ACHN (cell line): Measurements from ENCODE around the gene PGF.
A peak's percentile ranks its signal among the peaks of the same experiment; 100 is the strongest.
"Not testable (repeated sequence)": the region's sequence is repeated elsewhere in the genome, so short reads cannot be mapped to it uniquely, and the experiment has no call there.

ENCODE experiments used
- DNase-seq: peaks from one replicate; pipeline ENCODE4 v3.0.0-alpha.2; 2015
- in situ Hi-C: cut with HindIII; loops from 2 replicates; pipeline ENCODE4 v1.10.0; 2017; ENCODE audit warnings: low sequenced_read_pairs, low pct_ligation_motif_present, low pct_unique_long_range_greater_than_20kb

PGF gene

DNA sequence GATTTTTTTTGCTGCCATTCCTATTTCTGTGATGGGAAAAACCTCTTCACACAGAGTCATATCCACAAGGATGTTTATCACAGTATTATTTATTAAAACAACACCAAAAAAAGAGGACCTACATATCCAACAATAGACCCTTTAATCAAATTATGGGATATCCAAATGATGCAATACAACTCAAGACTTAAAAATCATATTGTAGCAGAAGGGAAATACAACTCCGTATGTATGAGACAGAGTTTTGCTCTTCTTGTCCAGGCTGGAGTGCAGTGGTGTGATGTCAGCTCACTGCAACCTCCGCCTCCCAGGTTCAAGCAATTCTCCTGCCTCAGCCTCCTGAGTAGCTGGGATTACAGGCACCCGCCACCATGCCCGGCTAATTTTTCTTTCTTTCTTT is 22.5 kb downstream of the PGF start:
- in situ Hi-C loops, DNase-seq: not testable (repeated sequence)

DNA sequence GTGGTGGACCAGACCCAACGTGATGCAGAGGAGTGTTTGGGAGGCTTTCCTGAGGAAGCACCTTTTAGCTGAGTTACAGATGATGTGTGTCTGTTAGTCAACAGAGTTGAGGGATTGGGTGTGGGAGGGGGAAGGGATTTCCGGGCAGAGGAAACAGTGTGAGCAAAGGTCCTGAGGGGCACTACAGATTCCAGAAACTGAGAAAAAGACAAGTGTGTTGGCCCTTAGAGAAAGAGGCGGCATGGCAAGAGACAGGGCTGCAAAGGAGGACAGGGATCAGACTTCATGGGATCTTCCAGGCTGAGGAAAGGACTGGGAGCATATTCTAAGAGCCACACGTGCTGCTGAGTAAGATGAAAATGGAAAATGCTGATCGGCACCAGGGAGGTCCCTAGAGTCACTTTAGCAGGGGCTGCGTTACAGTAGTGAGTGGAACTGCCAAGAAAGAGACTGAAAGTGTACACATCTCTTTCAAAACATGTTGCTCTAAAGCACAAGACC is 22.9 kb downstream of the PGF start:
- no peak for DNase-seq
- in situ Hi-C loops = no loop called here

DNA sequence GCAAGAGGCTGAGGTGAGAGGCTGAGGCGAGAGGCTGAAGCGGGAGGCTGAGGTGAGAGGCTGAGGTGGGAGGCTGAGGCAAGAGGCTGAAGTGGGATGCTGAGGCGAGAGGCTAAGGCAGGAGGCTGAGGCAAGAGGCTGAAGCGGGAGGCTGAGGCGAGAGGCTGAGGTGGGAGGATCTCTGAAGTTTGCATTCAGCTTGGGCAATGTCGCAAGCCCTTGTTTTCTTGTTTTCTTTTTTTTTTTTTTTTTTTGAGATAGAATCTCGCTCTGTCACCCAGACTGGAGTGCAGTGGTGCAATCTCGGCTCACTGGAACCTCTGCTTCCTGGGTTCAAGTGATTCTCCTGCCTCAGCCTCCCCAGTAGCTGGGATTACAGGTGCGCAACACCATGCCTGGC is 23.7 kb downstream of the PGF start:
- in situ Hi-C loops, DNase-seq: not testable (repeated sequence)

DNA sequence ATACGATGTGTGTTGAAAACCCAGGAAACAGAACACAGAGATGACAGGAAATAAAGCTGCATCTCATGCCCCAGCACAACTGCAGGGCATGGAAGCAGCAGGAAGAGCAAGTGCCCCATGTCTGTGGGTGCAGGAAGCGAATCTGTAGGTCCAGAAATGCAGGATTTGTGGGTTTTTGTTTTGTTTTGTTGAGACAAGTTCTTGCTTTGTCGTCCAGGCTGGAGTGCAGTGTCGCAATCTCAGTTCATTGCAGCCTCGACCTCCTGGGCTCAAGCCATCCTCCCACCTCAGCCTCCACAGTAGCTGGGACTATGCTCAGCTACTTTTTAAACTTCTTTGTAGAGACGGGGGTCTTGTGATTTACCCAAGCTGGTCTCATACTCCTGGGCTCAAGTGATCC is 26.2 kb downstream of the PGF start:
- in situ Hi-C loops = no loop called here
- DNase-seq = no peak

DNA sequence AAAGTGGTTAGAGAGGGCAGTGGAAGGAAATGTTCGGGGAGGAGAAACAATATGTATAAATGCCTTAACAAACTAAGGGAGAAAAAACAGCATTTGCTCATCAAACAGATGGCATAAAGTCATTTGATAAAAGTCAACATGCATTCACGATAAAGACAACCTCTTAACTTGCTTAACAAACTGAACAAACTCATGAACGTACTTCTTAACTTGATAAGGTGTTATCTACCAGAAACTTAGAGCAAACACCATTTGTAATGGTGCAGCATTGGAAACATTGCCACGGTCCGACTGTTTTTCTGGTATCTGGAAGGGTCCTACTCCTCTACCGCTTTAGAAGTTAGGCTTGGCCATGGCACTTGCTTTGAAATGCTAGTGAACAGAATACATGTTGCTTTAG is 28.2 kb downstream of the PGF start:
- in situ Hi-C loops = no loop called here
- no peak for DNase-seq

DNA sequence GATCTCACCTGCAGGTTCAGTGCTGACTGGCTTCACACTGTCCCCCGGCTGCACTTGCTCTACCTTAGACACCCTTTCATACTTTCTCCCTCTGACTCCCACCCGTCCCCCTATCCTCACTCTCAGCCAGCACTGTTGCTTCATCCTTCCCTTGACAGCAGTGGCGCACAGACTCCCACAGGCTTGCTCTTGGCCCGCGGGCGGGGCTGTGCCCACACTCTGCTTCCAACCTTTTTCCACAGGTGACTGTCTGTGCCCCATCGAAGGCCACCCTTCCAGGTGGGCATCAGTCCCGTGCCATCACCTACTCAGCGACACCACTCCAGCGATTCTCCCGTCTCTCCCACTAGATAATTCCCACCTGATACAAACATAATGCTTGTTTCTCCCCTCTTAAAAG is 31.3 kb downstream of the PGF start:
- in situ Hi-C loops = no loop called here
- DNase-seq = no peak

DNA sequence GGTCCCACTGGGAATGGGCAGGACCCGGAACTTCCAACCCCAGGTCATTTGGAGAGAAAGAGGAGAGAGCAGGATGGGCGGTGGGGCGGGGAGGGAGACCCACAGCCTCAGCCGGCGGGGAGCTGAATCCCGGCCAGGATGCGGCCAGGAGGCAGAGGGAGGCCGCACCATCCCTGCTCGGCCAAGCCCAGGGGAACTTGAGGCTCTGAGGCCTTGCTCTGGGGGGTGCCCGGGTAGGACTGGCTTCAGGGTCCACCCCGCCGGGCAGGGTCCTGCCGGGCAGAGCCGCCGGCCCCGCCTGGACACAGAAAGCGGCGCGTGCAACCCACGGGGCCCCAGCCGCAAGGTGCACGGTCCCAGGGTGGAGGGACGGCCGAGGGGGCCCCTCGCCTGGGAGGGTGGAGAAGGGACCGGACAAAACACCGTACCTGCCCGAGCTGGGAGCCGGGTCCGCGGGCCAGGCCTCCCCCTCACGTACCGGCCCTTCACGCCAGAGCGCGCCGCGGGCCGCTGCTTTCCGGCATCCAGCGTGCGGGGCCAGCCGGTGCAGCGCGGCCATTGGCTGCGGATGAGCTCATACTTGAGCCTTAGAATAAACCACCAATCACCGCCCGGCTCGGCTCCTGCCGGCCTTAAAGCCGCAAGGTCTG is 32.5 kb downstream of the PGF start, which contains the start of gene RPS6KL1:
RPS6KL1 (minus strand) TSS at position 509 of the 650 bp plus-strand sequence. CDS start 1,719 bp downstream, outside the sequence.
- in situ Hi-C loops = no loop called here
- peak; percentile 83 for DNase-seq

DNA sequence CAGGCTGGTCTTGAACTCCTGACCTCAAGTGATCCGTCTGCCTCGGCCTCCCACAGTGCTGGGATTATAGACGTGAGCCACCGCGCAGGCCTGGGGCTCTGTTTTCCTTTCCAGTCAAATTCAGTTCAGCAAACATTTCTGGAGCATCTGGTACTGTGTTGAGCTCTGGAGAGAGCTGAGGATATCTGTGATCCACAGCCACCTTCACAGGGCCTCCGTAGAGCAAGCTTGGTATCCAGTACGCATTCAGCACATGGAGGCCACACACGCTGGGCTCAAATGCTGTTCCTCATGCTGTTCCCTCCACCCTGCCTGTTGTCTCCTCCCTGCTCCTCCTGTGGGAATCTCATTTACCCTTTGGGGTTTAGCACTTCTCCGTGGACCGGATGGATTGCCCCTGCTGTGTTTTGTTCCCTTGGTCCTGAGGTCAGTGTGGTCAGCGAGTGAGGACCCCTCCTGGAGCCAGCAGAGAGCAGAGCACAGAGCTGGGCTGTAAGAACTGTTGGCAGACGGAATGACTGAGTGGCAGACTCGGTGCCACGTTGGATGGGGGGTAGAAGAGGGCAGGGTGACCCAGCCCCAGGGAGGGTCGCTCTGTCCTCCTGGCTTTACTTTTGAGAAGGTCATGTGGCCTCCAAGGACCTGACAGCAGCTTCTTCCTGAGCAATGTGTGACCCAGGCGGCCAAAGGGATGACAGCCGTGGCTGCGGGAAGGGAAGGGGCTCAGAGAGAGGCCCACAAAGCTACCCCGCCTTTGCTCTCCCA is 33.2 kb downstream of the PGF start:
- DNase-seq = no peak
- in situ Hi-C loops = no loop called here

DNA sequence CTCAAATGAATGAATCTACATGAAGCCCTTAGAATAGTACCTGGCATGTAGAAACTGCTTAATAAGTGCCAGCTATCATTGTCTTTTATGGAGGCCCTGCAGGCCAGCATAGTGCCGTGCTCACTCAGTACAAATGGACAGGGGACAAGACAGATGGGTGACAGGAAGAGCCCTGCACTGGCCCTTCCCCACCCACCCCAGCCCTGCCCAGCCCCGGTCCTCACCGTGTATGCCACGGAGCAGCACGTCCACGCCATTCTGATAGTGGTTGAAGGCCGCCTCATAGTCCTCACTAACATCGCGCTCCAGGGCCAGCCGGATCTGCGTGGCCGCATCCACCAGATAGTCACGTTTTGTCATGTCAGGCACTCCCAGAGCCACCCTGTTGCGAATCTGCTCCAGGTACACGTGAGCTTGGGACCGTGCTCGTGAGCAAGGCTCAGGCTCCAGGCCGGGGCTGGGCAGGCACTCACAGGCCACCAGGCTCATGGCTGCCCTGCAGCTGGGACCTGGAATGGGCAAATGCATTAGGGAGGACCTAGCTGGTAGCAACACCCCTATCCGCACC is 34.3 kb downstream of the PGF start:
- in situ Hi-C loops = no loop called here
- DNase-seq = no peak

DNA sequence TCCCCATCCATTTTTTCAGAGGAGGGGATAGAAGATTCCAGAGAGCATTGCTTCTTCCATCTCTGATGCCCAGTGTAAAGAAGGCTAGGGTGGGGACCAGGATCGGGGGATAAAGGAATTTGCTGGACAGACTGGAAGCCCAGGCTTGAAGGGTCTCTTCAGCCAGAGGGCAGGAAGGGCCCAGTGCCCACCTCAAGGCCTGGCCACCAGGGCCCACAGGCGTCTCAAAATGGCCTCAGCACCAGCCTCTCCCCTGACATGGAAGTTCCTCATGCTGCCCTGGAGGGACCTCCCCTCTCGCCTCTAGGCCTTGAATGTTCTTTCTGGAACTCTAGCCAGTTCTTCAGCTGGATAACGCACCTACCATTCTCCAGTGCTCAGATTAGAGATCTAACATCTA is 35.1 kb downstream of the PGF start:
- DNase-seq = no peak
- in situ Hi-C loops = no loop called here

DNA sequence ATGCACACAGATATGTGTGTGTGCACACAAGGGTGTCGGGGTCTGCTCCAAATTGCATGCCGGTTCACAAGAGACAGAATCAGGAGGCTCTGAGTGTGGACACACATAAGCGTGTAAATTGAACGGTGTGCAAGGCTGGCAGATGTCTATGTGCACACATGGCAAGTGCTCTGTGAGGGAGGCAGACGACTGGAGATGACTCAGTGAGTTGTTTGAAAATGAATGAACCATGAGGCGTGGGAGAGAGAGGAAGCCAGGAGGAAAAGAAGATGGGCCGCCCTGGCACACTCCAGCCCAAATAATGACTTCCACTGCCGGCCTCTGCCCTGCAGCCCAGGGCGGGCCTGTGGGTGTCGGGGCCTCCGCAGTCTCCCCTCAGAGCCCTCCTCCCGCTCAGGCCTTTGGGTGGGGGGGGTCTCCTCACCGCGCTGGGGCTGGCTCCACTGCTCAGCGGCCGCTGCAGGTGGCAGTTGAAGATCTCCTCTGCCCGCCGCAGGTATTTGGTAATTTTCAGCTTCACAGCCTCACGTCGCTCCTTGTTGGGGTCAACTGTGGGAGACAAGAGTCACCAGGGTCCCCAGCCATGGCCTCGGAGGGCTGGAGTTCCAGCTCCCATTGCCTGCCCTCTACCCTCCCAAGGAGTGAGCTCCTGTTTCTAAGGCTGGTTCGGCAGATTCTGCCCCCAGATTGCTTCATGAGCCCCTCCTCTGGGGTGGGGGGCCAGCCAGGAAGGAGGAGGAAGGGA is 35.8 kb downstream of the PGF start:
- in situ Hi-C loops = no loop called here
- DNase-seq = no peak

DNA sequence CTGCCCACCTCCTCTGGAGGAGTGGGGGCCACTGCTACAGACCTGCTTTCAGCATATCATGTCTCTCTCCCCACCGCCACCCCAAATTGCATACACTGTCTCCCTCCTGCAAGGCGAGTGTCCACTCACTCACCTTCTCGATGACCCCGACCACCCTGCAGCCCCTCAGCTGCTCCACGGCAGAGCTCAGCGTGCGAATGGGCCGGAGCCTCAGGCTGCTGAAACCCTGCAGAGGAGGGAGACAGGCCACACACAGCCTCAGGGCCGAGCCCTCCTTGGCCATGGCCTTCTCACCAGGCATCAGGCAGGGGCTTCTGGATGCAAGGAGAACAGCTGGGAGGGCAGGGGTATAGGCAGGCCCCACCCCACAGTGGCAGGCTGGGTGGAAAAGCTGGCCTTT is 37.0 kb downstream of the PGF start:
- in situ Hi-C loops = no loop called here
- DNase-seq = no peak

DNA sequence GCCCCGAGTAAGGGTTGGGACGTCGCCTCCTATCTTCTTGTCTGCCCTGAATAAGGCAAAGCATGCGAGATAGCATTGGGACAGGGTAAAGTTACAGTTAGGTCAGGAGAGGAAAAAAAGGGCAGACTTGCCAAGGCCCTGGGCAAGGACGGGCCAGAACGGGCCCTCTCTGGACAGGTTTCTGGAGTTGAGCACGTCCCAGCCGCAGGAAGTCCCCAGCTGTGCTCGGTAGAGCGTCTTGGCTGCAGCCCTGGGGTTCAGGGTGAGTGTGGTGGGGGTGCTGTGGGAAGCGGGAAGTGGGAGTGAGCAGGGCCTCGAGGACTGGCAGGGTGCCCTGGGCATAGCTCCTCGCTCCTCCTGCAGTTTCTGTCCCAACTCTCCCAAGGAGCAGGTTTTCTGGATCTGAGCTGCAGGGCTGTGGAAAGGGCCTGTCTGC is 37.7 kb downstream of the PGF start:
- no peak for DNase-seq
- in situ Hi-C loops = no loop called here

DNA sequence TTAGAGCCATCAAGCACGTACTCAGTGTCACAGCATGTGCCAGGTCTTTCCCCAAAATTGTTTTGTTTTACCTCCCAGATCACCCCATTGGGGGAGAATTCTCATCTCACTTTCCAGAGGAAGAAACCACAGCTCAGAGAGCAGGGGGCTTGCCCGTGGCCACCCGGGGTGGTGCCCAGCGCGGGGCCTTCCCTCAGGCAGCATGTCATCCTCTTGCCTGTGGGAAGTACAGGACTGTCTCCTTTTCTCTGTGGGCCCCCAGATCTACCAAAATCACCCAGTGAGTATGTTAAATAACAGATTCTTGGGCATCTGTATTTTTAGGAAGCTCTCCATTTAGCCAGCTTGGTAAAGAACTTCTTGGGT is 38.2 kb downstream of the PGF start:
- DNase-seq = no peak
- in situ Hi-C loops = no loop called here

DNA sequence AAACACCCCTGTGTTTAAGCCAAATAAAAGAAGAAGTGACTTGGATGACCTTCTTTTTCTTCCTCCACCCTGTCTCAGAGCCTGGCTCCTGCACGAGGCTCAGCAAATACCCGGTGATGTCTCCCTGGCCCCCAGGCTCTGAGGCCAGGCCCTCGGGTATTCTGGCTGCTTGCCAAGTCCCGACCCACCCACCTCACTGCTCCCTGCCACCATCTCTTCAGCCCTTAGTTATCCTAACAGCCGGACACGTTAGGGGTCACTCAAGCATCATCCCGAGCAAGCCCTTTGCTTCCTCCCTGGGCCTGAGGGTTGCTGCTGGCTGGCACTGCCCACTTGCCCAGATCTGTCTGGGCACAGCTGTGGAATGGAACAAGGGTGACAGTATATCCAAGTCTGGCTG is 39.6 kb downstream of the PGF start:
- in situ Hi-C loops = no loop called here
- DNase-seq = no peak

DNA sequence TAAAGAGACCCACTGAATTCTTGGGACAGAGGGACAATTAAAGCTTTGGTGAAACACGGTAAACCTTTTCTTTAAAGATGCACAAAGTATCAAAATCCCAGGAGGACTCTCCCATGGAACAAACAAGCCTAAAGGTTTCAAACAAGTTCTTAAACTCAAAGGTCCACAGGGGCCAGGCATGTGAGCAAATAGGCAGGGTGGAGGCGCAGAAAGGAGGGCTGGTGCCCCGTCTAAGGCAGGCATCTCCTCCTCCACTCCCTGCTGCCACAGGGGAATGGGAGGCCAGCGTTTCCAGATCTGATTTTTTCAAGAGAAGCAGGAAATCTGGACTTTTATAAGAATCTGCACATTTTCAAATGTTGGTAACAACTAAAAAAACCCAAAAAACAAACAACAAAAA is 40.0 kb downstream of the PGF start:
- DNase-seq = no peak
- in situ Hi-C loops = no loop called here

DNA sequence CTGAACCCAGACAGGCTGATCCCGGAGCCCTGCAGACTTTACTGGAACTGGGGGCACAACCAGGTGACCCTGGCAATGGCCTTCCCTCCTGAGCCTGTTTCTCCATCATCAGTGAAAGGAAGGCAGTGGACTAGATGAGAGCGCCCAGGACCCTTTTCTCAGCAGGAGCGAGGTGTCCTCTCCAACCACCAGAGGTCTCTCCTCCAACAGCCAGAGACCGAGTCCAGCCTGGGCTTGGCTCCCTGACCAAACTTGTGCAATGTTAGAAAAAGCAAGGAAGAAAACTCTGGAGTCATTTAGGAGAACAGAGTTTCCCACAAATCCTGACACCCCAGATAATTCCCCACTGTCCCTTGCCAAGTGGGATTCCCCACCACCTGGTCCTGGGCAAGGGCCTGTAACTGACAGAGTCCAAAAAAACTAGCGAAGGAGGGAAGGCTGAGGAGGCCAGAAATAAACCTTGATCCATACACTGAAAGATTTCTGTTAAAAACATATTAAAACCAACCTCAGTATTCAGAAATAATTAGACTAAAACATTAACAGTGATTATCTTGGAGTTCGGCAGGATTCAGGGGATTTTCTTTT is 41.3 kb downstream of the PGF start:
- in situ Hi-C loops = no loop called here
- DNase-seq = peak; percentile 57

DNA sequence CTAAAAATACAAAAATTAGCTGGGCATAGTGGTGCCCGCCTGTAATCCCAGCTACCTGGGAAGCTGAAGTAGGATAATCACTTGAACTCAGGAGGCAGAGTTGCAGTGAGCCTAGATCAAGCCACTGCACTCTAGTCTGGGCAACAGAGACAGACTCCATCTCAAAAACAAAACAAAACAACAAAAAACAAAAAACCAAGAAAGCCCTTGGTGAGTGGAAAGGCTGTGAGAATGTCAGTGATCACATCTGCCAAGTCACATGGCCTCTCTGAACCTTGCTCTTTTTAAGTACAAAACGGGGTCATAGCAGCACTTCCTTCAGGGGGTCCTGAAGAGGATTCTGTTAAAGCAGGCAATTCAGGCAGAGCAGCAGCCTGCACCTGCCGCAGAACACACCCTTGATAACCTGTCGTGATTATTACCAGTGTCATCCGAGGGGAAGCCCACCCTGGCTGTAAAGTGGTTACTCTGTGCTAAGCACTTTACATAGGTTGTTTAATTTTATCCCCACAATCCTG is 41.9 kb downstream of the PGF start:
- in situ Hi-C loops = no loop called here
- DNase-seq = no peak

DNA sequence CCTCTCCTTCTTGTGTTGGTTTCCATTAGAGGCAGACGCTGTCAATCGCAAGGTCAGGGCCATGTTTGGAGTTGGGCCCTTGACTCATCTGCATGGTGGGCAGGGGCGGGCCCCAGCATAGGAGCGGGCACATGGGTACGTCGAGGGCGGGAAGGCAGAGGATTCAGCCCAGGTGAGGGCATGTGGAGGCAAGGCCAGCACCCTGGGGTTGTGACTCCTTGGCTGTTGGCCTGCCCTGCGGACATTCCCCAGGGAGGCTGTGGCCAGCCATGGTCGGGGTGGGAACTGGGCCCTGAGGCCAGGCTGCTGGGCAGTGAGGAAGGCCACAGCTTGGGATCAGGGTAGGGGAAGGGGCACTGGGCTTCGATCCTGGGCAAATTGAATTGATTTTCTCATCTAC is 42.6 kb downstream of the PGF start:
- DNase-seq = no peak
- in situ Hi-C loops = no loop called here
